Endothelial cell (in vitro differentiated cells): ENCODE results near the gene FIBCD1. TPM values are rescaled to one million over a fixed set of nuclear protein-coding genes. Genes with fewer than 3 reads are reported as not detected.

Source experiments
- DNase-seq: peaks from one replicate; pipeline ENCODE4 v3.0.0; 2021; ENCODE audit warnings: low spot score
- H3K27ac Mint-ChIP-seq: one replicate; pipeline ENCODE4 v1.8.0; 2021; ENCODE audit warnings: mixed read lengths, inconsistent platforms; ENCODE audit not compliant: unreplicated experiment
- H3K27me3 Mint-ChIP-seq: one replicate; pipeline ENCODE4 v1.8.0; 2021; ENCODE audit warnings: mild to moderate bottlenecking, moderate library complexity, mixed read lengths, inconsistent platforms; ENCODE audit not compliant: unreplicated experiment
- H3K36me3 Mint-ChIP-seq: one replicate; pipeline ENCODE4 v1.8.0; 2021; ENCODE audit warnings: mild to moderate bottlenecking, low read depth, mixed read lengths, inconsistent platforms; ENCODE audit not compliant: unreplicated experiment
- H3K4me1 Mint-ChIP-seq: one replicate; pipeline ENCODE4 v1.8.0; 2021; ENCODE audit warnings: mild to moderate bottlenecking, mixed read lengths, inconsistent platforms; ENCODE audit not compliant: unreplicated experiment
- H3K4me3 Mint-ChIP-seq: one replicate; pipeline ENCODE4 v1.8.0; 2021; ENCODE audit warnings: mild to moderate bottlenecking, mixed read lengths, inconsistent platforms; ENCODE audit not compliant: unreplicated experiment
- H3K9me3 Mint-ChIP-seq: one replicate; pipeline ENCODE4 v1.8.0; 2021; ENCODE audit warnings: mixed read lengths, inconsistent platforms; ENCODE audit not compliant: unreplicated experiment
- total RNA-seq: library from RNA; stranded (reverse); fragmentation: NEBNext Ultra II Directional; extraction: Animal tissue kit (Norgen Biotek cat#: 25700); gene quantifications from one replicate; pipeline ENCODE4 v1.2.1, GENCODE V29; 2021; ENCODE audit not compliant: unreplicated experiment
- TF ChIP-seq, protein P1 (sequence below): fragments of 200-600 bp; sonication (generic); IDR thresholded peaks from one replicate; pipeline ENCODE4 v1.5.0; 2021; ENCODE audit warnings: antibody characterized with exemption; ENCODE audit not compliant: unreplicated experiment

Gene FIBCD1
- total RNA-seq, 1 donor from 2014 or later, result 0.33 TPM

- Mint-ChIP-seq H3K27me3 (peaks cover 9% of the 10 kb centered on the region), H3K9me3 (no peaks in the 10 kb centered on the region), H3K27ac (no peak overlapping the region), H3K4me1 (no peaks in the 10 kb centered on the region), H3K36me3 (no peaks in the 10 kb centered on the region), H3K4me3 (no peak overlapping the region)
- no peak for DNase-seq
- TF ChIP-seq, protein P1, sequence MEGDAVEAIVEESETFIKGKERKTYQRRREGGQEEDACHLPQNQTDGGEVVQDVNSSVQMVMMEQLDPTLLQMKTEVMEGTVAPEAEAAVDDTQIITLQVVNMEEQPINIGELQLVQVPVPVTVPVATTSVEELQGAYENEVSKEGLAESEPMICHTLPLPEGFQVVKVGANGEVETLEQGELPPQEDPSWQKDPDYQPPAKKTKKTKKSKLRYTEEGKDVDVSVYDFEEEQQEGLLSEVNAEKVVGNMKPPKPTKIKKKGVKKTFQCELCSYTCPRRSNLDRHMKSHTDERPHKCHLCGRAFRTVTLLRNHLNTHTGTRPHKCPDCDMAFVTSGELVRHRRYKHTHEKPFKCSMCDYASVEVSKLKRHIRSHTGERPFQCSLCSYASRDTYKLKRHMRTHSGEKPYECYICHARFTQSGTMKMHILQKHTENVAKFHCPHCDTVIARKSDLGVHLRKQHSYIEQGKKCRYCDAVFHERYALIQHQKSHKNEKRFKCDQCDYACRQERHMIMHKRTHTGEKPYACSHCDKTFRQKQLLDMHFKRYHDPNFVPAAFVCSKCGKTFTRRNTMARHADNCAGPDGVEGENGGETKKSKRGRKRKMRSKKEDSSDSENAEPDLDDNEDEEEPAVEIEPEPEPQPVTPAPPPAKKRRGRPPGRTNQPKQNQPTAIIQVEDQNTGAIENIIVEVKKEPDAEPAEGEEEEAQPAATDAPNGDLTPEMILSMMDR, result no peak
These were observed 37.4 kb downstream of the FIBCD1 start for GRCh38 chr9:130901498-130902203.

DNA sequence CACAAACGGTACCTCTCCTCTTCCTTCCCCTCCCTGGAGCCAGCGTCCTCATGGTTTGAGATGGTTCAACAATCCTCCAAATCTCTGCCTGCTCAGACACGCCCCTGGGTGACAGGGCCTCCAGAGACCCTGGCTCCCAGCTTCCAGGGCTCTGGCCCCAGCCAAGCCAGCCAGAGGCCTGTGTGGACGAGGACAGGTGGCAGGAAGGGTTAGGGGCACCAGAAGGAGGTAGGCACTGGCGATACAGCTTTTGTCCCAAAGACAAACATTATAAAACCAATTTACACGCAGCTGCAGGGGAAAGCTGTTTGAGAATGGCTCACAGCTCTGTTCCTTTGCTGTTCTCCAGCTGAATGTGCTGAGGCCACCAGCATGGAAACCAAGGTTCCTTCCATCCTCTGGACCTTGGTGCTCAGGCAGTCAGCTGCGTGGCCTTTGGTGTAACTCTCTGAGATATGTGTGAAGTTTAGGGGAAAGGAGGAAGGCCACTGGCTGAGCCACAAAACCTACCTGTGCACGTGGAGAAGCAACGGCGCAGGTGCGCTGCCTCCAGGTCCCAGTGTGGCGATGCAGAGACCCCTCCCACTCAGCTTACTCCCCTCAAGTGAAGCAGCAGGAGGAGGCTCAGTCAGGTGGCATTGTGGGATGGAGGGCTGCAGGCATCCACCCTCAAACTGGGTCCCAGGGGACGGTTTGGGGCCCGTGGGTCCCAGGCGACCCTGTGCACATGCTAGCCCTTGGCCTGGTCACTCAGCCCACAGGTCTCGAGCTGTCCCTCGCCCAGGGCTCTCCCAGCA is 38.1 kb downstream of the FIBCD1 start:
- Mint-ChIP-seq H3K27me3 (peaks cover 10% of the 10 kb centered on the region), H3K9me3 (no peaks in the 10 kb centered on the region), H3K27ac (no peak overlapping the region), H3K36me3 (no peaks in the 10 kb centered on the region), H3K4me3 (no peak overlapping the region), H3K4me1 (no peaks in the 10 kb centered on the region)
- TF ChIP-seq, protein P1, result no peak
- no peak for DNase-seq

- Mint-ChIP-seq H3K4me3 (no peak overlapping the region), H3K9me3 (no peaks in the 10 kb centered on the region), H3K36me3 (no peaks in the 10 kb centered on the region), H3K27ac (no peak overlapping the region), H3K27me3 (peaks cover 15% of the 10 kb centered on the region), H3K4me1 (peaks cover 2% of the 10 kb centered on the region)
- TF ChIP-seq, protein P1, result no peak
- DNase-seq, result no peak
These were observed 39.8 kb downstream of the FIBCD1 start for GRCh38 chr9:130899051-130899748.

DNA sequence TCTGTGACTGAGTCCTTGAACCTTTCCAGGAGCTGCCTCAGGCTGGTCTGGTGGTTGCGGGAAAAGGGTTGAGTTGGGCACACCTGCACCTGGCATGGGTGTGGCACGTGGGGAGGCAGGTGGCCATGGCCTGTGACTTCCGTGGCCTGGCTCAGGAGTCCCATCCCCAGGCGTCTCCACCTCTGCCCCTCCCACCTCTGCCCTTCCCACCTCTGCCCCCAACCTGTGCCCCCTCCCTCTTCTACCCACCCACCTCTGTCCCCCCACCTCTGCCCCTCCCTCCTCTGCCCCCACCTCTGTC is 40.5 kb downstream of the FIBCD1 start:
- H3K4me3 Mint-ChIP-seq, result no peak overlapping the region
- no peak for DNase-seq
- TF ChIP-seq, protein P1, result no peak
- peaks cover 12% of the 10 kb centered on the region for H3K27me3 Mint-ChIP-seq
- H3K4me1 Mint-ChIP-seq, result peaks cover 7% of the 10 kb centered on the region
- no peaks in the 10 kb centered on the region for H3K36me3 Mint-ChIP-seq
- no peak overlapping the region for H3K27ac Mint-ChIP-seq
- no peaks in the 10 kb centered on the region for H3K9me3 Mint-ChIP-seq
